HepG2 (cell line): ENCODE data around the gene AUTS2. TPM values are rescaled to one million over a fixed set of nuclear protein-coding genes. Genes with fewer than 3 reads are reported as not detected.

ENCODE experiments used
- ATAC-seq: fragments of 200-7000 bp; cut with Tn5 transposase; 3 replicates; pipeline ENCODE4 v1.9.1; 2020; ENCODE audit warnings: mild to moderate bottlenecking, moderate library complexity
- BruUV-seq: library from RNA; stranded (reverse); fragments of 400-500 nt; replicated peaks from 2 replicates; lab custom pipeline; 2021; lab: Mats Ljungman, UMichigan
- CTCF ChIA-PET: fragments of 300-600 bp; formaldehyde crosslinking; extraction: SDS; loops from one replicate; lab custom pipeline; 2021; ENCODE audit warnings: low total read pairs, inconsistent platforms, low intra/inter-chr PET ratio; lab: Yijun Ruan, JAX
- POLR2A ChIA-PET: fragments of 350-600 bp; sonication (Branson Sonifier 250); formaldehyde crosslinking; loops from one replicate; lab custom pipeline; 2020; ENCODE audit warnings: antibody characterized with exemption, inconsistent platforms; lab: Yijun Ruan, JAX
- DNase-seq: peaks from one replicate; pipeline ENCODE4 v3.0.0-alpha.2; 2015; ENCODE audit warnings: low spot score
- FAIRE-seq: peaks from 3 replicates; lab custom pipeline; 2011; peaks lifted over from hg19 to GRCh38; lab: Jason Lieb, UNC
- H2AFZ ChIP-seq: one replicate; pipeline ENCODE4 v1.6.1; 2011; ENCODE audit warnings: low read length, inconsistent platforms
- H3K27ac ChIP-seq: fragments of 300-600 bp; 3 replicates; pipeline ENCODE4 v1.8.0; 2011; ENCODE audit warnings: mixed run types, mild to moderate bottlenecking, mixed read lengths, low read length, inconsistent platforms; ENCODE audit not compliant: insufficient read depth; ENCODE audit errors: extremely low read length
- H3K27me3 ChIP-seq, 2 experiments: fragments of 200-600 bp in 1 of 2; 2 replicates in 1 of 2; 3 replicates in 1 of 2; pipeline versions ENCODE4 v1.6.0 to v1.8.0; 2011; ENCODE audit warnings: low read length in 2 of 2, mild to moderate bottlenecking in 2 of 2, moderate library complexity in 2 of 2, inconsistent platforms in 1 of 2; ENCODE audit not compliant: insufficient read depth in 2 of 2, control insufficient read depth in 1 of 2
- H3K36me3 ChIP-seq, 2 experiments: fragments of 200-600 bp in 1 of 2; replicated peaks in 1 of 2; 2 replicates in 1 of 2; 3 replicates in 1 of 2; pipeline versions ENCODE4 v1.5.1 to v1.8.0; 2011; ENCODE audit warnings: low read length in 2 of 2, inconsistent platforms in 1 of 2; ENCODE audit not compliant: insufficient read depth in 2 of 2, control insufficient read depth in 1 of 2
- H3K4me1 ChIP-seq: 2 replicates; pipeline ENCODE4 v1.5.1; 2012; ENCODE audit warnings: low read length, inconsistent platforms; ENCODE audit not compliant: insufficient read depth
- H3K4me2 ChIP-seq: 2 replicates; pipeline ENCODE4 v1.6.0; 2011; ENCODE audit warnings: low read depth, low read length, inconsistent platforms
- H3K4me3 ChIP-seq, 3 experiments: fragments of 200-600 bp in 1 of 3; sonication (generic), shearing (Covaris generic) in 1 of 3; replicated peaks in 1 of 3; 2 replicates each; pipeline ENCODE4 v1.5.1; 2011 to 2016; ENCODE audit warnings: low read length in 3 of 3, inconsistent platforms in 2 of 3, low read depth in 2 of 3, mild to moderate bottlenecking in 2 of 3, control low read depth in 1 of 3, mixed read lengths in 1 of 3; ENCODE audit not compliant: insufficient read depth in 1 of 3
- H3K79me2 ChIP-seq: one replicate; pipeline ENCODE4 v1.6.1; 2011; ENCODE audit warnings: low read length, inconsistent platforms; ENCODE audit not compliant: insufficient read depth
- H3K9ac ChIP-seq: 2 replicates; pipeline ENCODE4 v1.6.0; 2011; ENCODE audit warnings: mild to moderate bottlenecking, low read depth, low read length, inconsistent platforms; ENCODE audit not compliant: insufficient read depth
- H3K9me3 ChIP-seq: 2 replicates; pipeline ENCODE4 v1.5.1; 2012; ENCODE audit warnings: mild to moderate bottlenecking, low read length
- H4K20me1 ChIP-seq: 2 replicates; pipeline ENCODE4 v1.6.0; 2011; ENCODE audit warnings: inconsistent platforms, mild to moderate bottlenecking, low read length, moderate library complexity; ENCODE audit not compliant: insufficient read depth
- CENPX ChIP-seq: sonication (generic); formaldehyde crosslinking; IDR thresholded peaks from 2 replicates; pipeline ENCODE4 v1.9.0; 2021; ENCODE audit warnings: mild to moderate bottlenecking, missing genetic modification reagents, moderate library complexity
- DPF2 ChIP-seq: sonication (generic); formaldehyde crosslinking; IDR thresholded peaks from 2 replicates; pipeline ENCODE4 v1.4.0; 2020; ENCODE audit warnings: mild to moderate bottlenecking, low read depth, missing genetic modification reagents, borderline replicate concordance
- FOXA1 ChIP-seq, 2 experiments: fragments of 450-650 bp in 1 of 2; sonication (generic) in 1 of 2; formaldehyde crosslinking in 1 of 2; IDR thresholded peaks; 2 replicates each; pipeline versions ENCODE4 v1.4.0 to v1.6.1; 2016 to 2020; ENCODE audit warnings: missing genetic modification reagents in 1 of 2
- IKZF4 ChIP-seq: sonication (generic); formaldehyde crosslinking; IDR thresholded peaks from 2 replicates; pipeline ENCODE4 v1.5.1; 2020; ENCODE audit warnings: borderline replicate concordance, mild to moderate bottlenecking, low read depth, missing genetic modification reagents; ENCODE audit errors: not compliant biosample characterization
- KMT2B ChIP-seq: IDR thresholded peaks from 2 replicates; pipeline ENCODE4 v1.6.1; 2016; ENCODE audit warnings: missing genetic modification reagents, missing compliant biosample characterization
- ZBTB42 ChIP-seq: sonication (generic); formaldehyde crosslinking; IDR thresholded peaks from 2 replicates; pipeline ENCODE4 v1.5.0; 2020; ENCODE audit warnings: mild to moderate bottlenecking, missing genetic modification reagents
- ZNF143 ChIP-seq: sonication (generic); formaldehyde crosslinking; IDR thresholded peaks from 2 replicates; pipeline ENCODE4 v1.4.0; 2020; ENCODE audit warnings: missing genetic modification reagents
- ZNF780A ChIP-seq: sonication (generic); formaldehyde crosslinking; IDR thresholded peaks from 2 replicates; pipeline ENCODE4 v1.8.0; 2022; ENCODE audit warnings: mild to moderate bottlenecking, missing genetic modification reagents, moderate library complexity
- WGBS: methylation state at CpG from one replicate; pipeline ENCODE4 v1.1.6; 2017; ENCODE audit warnings: low lambda C conversion rate; 5-methylcytosine and 5-hydroxymethylcytosine counted together
- in situ Hi-C: cut with HindIII; loops from 2 replicates; pipeline ENCODE4 v1.10.0; 2017; ENCODE audit warnings: low pct_unique_long_range_greater_than_20kb; ENCODE audit not compliant: extremely low pct_ligation_motif_present
- intact Hi-C: fragments of 100-400 bp; cut with micrococcal nuclease; formaldehyde crosslinking; loops from one replicate; pipeline ENCODE4 v1.10.0; 2022; ENCODE audit not compliant: unreplicated experiment
- polyA plus RNA-seq, 8 experiments: library from polyadenylated mRNA; depleted of rRNA in 3 of 8; stranded (reverse) in 7 of 8; unstranded in 1 of 8; fragments of >200 nt; fragmentation: Illumina TruSeq in 4 of 8; extraction: Trizol in 4 of 8; gene quantifications; 2 replicates each; pipeline versions ENCODE4 v1.2.1 to v1.2.3, GENCODE V29; 2011 to 2016; ENCODE audit warnings: low read depth in 4 of 8, missing spikeins in 1 of 8, mixed read lengths in 1 of 8; ENCODE audit not compliant: insufficient read depth in 1 of 8
- total RNA-seq, 5 experiments: library from RNA; depleted of rRNA; stranded (reverse); fragments of >200 nt; fragmentation: Illumina TruSeq; extraction: Trizol; gene quantifications; 2 replicates each; pipeline ENCODE4 v1.2.3, GENCODE V29; 2016; ENCODE audit warnings: low read depth in 1 of 5
- TF ChIP-seq, protein P1 (sequence below): sonication (generic); formaldehyde crosslinking; IDR thresholded peaks from 2 replicates; pipeline ENCODE4 v1.4.0; 2020; ENCODE audit warnings: mild to moderate bottlenecking, missing genetic modification reagents
- TF ChIP-seq, protein P2 (sequence below): IDR thresholded peaks from 2 replicates; pipeline ENCODE4 v1.6.1; 2016; ENCODE audit warnings: missing compliant biosample characterization, missing genetic modification reagents, borderline replicate concordance
- TF ChIP-seq, protein P3 (sequence below): sonication (generic); formaldehyde crosslinking; IDR thresholded peaks from 2 replicates; pipeline ENCODE4 v1.8.0; 2022; ENCODE audit warnings: missing genetic modification reagents, mild to moderate bottlenecking, moderate library complexity, borderline replicate concordance

The AUTS2 gene
- total and polyA plus RNA-seq, 2 of the 13 experiments (the other 11 are each of a cell fraction or from before 2014, with no cell fraction given): 0.38 TPM; not detected in 1

DNA sequence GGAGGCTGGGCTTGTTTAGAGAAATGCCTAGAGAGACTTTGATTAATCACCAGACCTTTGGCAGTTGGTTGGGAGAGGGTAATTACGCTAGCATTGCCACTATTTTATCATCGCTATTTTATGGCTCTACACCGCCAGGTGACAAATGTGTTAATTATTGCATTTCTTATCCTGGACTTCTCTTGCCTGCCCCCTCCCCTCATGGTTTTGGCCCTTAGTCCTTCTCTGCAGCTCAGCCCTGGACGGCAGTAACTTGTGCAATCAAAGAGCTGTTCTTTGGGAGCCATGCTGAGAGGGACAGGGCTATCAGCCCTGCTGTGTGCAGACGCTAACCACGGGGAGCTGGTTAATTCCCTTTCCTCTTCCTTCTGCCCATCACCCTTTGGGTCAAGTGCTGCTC lies 585.0 kb downstream of the AUTS2 start:
- H3K27me3 ChIP-seq: no peaks in the 10 kb centered on the region
- H3K36me3 ChIP-seq: no peaks in the 10 kb centered on the region
- in situ Hi-C loops (no loop called here), intact Hi-C loops (no loop called here)
- H2AFZ ChIP-seq: no peak overlapping the region
- TF ChIP-seq KMT2B: no peak
- TF ChIP-seq DPF2: no peak
- TF ChIP-seq, protein P1, sequence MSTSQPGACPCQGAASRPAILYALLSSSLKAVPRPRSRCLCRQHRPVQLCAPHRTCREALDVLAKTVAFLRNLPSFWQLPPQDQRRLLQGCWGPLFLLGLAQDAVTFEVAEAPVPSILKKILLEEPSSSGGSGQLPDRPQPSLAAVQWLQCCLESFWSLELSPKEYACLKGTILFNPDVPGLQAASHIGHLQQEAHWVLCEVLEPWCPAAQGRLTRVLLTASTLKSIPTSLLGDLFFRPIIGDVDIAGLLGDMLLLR (CRISPR knock-in tag): no peak
- TF ChIP-seq ZNF780A (CRISPR knock-in tag): no peak
- TF ChIP-seq, protein P2, sequence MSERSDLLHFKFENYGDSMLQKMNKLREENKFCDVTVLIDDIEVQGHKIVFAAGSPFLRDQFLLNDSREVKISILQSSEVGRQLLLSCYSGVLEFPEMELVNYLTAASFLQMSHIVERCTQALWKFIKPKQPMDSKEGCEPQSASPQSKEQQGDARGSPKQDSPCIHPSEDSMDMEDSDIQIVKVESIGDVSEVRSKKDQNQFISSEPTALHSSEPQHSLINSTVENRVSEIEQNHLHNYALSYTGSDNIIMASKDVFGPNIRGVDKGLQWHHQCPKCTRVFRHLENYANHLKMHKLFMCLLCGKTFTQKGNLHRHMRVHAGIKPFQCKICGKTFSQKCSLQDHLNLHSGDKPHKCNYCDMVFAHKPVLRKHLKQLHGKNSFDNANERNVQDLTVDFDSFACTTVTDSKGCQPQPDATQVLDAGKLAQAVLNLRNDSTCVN: no peak
- no peak for TF ChIP-seq CENPX (CRISPR knock-in tag)
- TF ChIP-seq, protein P3, sequence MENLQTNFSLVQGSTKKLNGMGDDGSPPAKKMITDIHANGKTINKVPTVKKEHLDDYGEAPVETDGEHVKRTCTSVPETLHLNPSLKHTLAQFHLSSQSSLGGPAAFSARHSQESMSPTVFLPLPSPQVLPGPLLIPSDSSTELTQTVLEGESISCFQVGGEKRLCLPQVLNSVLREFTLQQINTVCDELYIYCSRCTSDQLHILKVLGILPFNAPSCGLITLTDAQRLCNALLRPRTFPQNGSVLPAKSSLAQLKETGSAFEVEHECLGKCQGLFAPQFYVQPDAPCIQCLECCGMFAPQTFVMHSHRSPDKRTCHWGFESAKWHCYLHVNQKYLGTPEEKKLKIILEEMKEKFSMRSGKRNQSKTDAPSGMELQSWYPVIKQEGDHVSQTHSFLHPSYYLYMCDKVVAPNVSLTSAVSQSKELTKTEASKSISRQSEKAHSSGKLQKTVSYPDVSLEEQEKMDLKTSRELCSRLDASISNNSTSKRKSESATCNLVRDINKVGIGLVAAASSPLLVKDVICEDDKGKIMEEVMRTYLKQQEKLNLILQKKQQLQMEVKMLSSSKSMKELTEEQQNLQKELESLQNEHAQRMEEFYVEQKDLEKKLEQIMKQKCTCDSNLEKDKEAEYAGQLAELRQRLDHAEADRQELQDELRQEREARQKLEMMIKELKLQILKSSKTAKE (CRISPR knock-in tag): no peak
- TF ChIP-seq ZBTB42: no peak
- TF ChIP-seq FOXA1 (IDR thresholded peaks at IDR 0.05): no peak
- no peak for TF ChIP-seq FOXA1 (CRISPR knock-in tag; IDR thresholded peaks at IDR 0.05)
- TF ChIP-seq ZNF143 (CRISPR knock-in tag): no peak
- TF ChIP-seq IKZF4: no peak
- DNase-seq (no peak), ATAC-seq (no peak), FAIRE-seq (no peak)
- no peak overlapping the region for H3K27ac ChIP-seq
- WGBS: 55% methylated on average over 4 of the region's 6 CpGs
- ChIA-PET CTCF (no interaction called here), POLR2A (no interaction called here)
- H3K4me1 ChIP-seq: no peaks in the 10 kb centered on the region
- H3K79me2 ChIP-seq: no peaks in the 10 kb centered on the region
- H3K9me3 ChIP-seq: no peaks in the 10 kb centered on the region
- BruUV-seq: no TSS peak
- H3K9ac ChIP-seq: no peak overlapping the region
- H3K4me2 ChIP-seq: no peak overlapping the region
- no peaks in the 10 kb centered on the region for H4K20me1 ChIP-seq
- no peak overlapping the region for H3K4me3 ChIP-seq
